Measurements from ENCODE around the gene IGF2.

IGF2 gene

DNA sequence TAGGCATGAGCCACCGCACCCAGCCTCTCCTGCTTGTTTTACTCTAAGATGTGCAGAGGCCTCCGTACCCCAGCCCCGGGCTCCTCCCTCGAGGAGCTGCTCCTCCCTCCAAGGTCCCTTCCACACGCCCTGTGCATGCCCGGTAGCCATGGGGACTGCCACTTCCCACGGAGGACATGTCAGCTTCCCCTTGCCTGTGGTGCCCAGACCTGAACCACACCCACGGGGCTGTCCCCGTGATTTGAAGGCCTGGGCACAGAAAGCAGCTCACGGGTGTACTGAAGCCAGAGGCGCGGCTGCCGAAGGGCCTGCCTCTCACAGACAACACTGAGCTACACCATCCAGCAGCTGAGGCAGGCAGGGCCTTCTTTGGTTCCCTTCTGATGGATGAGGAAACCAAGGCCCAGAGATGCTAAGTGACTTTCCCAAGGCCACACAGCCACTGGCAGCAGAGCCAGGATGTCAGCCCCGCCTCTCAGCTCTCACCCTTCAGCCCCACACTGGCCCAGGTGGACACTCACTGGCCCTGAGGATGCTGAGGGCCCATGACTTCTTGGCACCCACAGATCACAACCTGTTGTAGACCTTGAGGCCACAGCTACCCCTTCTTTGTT lies 14.5 kb upstream of the IGF2 start:
- no peak for FAIRE-seq

DNA sequence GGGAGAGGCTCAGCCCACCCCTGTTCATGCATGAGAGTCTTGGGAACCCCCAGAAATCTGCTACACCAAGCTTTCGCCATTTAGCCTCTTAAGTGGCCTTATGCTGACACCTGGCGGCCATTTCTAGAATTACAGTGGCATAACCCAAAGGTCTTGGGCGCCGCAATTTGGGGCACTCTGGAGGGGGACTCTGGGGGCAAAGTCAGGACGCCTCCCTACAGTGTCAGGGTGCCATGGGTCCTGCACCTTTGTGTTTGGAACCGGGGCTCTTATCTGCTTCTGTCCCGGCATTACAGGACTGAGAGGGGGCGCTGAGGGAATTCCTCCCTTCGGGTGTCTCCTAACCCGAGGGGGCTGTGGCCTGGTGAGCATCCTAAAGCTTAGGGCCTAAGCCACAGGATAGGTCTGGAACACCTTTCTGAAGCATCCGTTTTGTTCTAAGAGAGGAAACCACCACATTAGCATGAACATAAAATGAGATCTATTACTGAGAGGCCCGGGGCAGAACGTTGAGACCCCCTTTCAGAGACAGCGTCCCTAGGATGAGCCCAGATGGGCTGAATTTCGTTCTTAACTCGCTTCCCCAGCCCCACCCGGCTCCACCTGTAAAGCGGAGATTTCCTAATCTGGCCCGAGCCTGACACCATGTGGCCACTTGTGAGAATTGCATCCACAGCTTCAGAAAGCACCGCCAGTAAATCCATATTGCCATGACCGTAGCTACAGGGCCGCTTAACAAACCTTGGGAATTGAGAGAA lies 12.5 kb upstream of the IGF2 start:
- peak; percentile 87 for FAIRE-seq

DNA sequence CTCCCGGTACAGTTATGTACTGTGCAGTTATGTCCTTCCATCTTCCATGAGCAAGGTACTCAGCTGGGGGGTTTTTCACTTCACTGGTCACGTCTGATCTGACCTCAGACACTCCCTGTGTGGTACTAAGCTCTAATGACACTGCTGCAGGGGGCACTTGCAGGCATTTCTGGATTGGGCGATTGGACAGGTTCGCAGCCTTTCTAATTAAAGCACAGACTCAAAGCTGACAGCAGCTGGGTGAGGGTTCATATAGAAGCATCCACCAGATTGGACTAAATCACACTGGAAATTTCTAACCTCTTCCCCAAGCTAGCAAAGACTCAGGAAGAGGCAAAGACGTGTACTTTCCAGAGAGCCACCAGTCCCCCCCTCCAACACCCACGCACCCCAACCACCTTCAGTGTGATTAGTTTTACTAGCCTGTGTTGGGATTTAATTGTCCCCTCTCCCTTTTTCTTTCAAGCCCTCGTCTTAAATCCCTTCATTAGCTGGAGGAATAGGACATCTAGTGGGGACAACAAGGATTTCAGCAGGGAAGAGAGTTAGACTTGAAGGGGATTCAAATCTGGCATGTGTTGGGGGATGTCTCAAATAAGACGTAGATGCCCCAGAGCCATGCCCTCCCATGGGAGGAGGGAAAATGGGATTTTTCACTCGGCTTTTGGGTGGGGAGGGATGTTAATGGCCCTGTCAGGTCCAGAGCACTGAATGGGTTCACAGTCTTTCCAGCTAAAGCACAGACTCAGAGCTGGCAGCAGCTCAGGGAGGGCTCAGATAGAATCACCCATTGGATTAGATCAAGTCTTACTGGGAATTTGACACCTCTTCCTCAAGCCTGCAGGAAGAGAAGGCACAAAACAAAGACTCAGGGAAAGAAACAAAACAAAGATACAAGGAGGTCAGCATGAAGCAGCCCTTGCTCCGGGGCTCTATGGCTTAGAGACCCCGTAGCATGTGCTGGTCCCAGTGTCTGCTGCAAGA lies 11.0 kb upstream of the IGF2 start:
- no peak for FAIRE-seq

DNA sequence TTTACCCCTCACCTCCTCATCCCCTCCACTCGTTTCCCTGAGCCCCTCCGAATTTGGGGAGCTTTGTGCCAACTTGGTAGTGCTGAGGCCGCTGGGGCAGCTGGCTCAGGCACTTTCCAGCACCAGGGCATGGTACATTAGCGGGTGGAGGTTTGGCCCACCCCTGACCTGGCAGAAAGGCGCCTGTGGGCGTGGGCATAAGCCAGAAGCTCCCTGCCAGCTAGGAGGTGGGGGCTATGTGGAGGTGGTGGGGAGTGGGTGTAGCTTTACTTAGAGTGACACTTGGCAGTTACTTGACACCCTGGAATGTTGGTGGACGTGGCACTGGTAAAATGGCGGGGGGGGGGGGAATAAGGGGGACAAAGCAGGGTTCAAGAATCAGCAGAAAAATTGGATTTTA lies 10.3 kb upstream of the IGF2 start:
- FAIRE-seq, result no peak

DNA sequence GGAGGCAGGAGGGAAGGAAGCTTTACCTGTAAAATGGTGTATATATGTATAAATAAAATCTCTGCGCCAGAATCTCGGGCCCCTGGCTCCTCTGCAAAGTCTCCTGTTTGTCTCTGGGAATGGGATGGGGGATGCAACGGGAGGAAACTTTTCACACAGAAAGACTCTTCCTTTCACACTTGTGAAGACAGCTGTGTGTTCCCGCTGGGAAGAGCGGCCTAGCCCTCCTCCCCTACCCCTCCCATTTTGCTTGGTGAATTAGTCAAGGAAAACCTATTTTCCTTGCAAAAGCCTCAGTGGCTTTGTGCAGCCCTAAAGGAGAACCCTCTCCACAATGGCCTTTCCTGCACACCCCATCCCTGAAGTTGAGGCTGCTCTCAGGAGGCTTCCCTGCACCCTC lies 9.4 kb upstream of the IGF2 start:
- no peak for FAIRE-seq

DNA sequence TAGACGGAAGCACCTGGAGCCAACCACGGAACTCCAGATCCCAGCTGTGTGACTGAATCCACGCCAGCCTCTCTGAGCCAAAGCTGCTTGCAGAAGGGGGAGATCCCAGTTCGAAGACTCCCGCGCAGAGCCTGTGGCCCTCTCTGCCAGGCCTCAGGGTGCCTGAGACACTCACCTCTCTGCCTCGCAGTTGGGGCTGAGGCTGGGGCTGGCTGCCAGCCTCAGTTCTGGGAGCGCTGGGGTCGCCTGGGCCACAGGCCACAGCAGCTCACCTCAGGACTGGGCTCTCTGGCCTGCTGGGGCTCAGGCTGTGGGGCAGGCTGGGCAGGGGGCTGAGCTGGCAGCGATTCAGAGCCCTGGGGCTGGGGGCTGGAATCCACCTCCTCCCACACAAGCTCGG lies 8.2 kb upstream of the IGF2 start:
- FAIRE-seq, result no peak

DNA sequence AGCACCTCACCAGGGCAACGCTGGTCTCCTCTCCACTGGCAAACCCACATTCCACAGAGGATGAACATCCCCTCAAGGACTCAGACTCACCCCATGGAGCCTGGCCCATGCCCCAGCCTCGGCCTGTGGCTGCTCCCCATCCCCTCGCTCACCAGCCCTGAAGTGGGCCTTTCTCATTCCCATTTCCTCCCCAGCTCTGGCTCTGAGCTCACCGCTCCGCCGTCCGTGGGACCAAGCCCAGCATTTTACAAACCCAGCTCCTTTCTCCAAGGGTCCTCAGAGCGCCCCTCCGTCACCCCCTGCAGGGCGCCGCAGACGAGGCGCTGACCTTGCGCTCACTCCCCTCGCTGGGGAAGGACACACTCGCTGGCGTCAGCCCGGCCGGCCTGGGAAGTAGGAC lies 6.9 kb upstream of the IGF2 start:
- FAIRE-seq, result no peak

DNA sequence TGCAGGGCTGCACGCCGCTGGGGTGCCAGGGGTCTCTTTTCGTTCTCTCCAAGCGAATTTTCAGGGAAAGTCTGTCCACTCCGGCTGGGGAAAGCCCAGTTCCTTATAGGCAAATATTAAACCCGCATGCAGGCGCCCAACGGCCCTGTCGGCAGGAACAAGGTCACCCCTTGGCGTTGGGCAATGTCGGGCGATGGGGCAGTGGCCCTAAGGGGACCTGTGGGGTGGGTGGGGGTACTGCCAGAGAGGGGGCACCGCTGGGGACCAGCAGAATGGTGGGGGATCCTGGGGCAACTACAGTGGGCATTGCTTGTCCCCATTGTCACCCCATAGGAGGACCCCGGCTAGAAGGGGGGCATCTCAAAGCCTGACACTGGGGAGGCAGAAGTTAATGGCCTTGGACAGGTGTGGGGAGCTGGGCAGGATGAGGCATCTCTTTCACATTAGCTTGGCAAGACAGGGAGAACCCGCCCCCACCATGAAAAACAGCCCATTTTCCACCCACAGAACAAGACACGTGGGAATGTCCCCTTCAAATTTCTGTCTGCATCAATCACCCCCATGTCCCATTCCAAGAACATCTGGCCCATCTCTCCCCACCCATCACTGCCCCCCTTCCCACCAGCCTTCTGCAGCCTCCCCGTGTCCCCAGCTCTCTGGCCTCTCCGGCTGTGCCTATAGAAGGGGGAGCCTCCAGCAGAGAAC lies 5.5 kb upstream of the IGF2 start:
- FAIRE-seq, result no peak

DNA sequence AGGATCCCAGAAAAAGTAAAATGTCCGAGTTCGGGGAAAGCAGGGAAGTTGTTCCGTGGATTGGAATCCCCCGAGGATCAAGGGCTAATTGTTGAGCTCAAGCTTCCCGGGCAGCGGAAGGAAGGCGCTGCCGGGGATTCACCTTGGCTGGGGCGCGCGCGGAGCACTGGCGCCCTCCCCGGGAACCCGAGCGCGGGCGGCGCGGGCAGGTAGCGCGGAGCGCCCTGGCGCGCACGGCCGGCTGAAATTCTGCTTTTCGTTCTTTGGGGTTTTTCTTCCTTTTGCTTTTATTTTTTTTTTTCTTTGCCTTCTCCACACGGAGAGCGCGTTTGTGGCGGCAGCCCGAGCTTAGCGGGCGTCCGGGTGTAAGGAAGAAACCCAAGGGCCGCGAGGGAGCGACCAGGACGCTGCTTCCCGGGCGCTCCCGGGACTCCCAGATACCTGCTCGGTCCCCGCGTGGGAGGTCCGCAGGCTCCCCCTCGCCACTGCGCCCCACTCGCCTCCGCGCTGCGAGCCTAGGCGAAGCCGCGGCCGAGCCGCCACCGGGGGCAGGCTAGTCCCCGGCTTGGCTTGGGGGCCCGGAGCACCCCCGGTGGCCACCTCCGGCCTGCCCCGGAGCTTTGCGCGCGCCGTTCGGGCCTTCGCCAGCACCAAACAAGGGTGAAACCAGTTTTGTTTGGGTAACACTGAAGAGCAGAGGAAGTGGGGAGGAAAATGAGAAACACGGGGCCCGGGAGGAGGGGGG lies 4.8 kb upstream of the IGF2 start:
- FAIRE-seq, result no peak

DNA sequence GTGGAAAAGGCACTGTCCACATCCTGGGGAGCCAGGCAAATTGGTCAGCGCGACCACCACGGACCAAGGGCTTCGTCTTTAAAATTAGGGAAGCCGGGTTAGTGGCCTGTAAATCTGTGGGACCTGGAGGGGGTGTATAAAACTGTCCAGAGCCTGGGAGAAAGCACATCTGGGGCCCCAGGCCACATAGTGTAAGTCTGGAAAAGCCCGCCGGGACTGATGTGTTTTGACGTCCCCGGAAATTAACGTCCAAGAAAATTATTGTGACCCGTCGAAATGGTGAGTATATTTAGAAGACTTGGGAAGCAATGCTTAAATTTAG lies 4.2 kb upstream of the IGF2 start:
- FAIRE-seq, result no peak

DNA sequence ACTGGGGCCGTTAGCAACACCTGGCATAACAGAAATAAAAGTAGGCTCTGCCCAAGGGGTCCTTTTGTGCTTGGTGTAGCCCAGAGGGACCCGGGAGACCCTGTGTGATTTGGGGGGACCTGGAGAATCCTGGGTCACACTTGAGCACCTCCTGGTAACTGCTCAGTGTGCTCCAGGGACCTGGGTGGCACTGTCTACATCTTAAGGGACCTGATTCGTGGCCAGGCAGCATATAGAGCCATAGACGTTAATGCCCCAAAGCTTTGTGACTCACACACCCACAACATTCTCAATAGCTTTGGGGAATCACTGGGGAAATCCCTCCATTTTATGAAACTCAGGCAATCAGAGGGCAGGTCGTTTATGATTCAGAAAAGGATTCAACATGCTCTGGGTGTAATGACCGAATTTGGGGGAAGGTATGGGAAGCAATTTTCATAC lies 3.6 kb upstream of the IGF2 start:
- no peak for FAIRE-seq

DNA sequence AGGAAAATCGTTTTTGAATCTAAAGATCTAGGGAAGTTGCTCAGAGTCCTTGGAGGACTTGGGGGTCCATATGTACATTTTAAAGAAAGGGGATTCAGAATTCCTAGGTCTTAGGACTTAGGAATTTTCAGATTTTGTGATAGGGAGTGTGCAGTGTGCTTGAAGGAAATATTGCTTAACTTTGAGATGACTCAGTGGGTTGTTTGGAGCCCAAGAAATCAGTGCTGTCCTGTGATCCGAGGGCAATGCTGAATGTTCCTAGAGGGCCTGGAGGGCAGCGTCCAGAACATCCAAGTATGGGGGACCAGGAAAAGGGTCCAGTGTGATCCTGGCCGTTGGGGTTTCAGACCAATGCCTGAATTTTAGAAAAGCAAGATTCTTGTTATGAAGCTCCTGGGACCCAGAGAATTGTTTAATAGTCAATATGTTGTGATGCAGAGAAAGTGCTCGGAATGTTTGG lies 3.1 kb upstream of the IGF2 start:
- no peak for FAIRE-seq

DNA sequence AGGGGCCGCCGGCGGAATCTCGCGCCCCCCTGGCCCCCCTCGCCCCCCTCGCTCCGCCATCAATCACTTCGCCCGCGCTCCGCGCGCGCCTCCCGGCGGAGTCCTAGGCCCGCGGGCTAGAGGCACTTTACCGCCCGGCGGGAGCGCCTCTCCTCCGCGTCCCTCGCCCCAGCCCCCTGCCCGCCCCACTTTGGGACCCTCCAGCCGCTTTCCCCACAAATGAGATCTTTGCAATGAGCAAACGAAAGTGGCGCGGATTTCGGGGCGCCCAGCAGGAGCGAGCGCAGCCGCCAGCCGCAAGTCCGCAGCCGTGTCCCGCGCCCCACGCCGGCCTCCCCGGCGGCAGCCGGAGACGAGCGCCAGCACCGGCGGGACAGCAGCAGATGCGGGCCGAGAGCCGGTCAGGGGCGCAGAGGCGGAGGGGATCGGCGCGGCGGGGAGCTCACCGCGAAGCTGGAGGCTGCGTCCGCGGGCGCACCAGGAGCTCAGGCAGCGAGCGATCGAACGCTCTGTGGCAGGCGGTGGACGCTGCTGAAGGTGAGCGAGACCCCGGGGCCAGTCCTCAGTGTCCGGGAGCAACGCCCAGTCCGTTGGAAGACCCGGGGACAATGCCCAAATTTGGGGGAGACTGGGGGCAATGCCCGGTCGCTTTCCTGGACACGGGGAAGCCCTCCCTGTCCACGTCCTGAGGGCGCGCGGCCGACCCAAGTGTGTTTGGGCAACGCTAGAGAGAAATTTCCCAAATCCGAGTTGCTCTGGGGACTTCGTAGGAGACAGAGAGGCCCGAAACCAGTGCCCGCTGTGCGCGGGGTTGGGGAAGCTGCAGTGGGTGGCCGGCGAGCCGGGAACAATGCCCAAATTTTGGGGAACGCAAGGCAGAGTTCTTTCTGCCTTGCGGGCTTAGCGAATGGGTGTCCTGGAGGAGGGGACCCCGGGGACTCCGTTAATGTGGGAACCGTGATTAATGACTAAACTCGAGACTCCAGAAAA lies 1.5 kb upstream of the IGF2 start:
- no peak for FAIRE-seq

DNA sequence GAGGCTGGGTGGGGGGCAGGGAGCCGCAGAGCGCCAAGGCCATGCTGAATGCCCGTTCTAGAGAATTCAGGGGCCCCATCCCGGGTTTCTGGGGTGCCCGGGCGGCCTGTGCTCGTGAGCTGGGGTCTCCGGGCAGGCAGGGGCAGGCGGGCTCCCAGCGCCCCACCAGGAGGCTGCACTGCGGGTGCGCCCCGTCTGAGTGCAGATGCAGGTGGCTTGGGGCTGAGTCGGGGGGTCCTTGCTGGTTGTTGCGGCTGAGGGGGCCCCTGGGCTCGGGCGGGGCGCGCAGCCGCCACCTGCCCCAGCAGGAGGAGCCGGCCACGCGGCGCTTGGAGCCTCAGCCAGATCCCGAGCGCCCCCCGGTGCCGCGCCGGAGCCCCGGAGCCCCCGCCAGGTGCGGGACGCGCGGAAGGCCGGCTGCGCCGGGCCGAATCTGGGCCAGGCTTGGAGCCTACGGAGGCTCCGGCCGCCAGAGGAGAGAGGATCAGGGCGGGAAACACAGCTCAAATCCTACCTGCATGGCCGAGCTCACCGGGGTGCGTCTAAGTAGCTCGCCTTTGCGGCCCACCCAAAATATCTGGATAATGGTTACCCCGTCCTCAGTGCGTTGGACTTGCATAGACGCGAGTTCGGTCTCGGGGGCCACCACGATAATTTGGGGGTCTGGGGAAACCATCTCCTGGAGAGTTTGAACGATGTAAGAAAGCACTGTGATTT lies 590 bp upstream of the IGF2 start:
- FAIRE-seq, result no peak

DNA sequence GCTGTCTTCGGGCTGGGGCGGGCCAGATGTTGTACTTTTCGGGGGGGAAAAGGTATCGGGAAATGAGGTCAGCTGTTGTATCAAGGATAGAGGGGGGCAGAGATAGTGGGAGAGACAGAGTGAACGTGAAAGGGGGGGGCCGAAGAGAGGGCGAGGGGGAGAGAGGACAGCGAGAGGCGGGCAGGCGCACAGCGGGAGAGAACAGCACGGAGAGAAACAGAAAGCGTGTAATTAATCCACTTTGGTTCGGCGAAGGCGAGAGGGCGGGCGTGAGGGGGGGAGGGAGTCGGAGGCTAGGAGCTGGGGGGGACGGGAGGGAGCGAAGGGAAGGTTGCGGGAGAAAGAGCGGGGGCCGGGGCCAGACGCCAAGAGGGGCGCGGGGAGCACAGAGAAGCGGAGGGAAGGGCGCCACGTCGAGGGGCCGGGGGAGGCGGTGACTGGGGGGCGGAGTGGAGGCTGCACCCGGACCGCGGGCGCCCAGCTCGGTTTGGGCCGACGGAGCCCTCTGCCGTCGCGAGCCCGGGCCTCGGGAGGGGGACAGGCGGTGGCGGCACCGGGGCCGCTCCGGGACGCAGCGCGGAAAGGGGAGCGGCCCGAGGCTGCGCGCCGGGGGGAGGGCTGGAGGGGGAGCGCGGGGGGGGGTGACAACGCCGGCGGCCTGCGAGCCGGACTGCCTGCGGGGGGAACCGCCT lies 612 bp downstream of the IGF2 start:
- FAIRE-seq, result no peak

DNA sequence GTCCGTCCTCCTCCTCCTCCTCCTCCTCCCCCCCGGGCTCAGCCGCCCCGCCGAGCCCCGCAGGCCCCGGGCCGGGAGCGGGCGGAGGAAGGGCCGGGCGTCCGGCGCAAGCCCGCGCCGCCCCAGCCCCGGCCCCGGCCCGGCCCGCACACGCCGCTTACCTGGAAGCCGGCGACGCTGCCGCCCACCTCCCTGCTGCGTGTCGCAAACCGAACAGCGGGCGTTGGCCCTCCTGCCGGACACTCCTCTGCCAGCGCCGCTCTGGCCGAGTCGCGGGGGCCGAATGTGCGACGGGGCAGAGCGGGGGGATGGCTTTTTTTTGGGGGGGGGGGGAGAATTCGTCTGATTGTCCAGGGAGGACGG lies 1.1 kb downstream of the IGF2 start:
- FAIRE-seq, result no peak

DNA sequence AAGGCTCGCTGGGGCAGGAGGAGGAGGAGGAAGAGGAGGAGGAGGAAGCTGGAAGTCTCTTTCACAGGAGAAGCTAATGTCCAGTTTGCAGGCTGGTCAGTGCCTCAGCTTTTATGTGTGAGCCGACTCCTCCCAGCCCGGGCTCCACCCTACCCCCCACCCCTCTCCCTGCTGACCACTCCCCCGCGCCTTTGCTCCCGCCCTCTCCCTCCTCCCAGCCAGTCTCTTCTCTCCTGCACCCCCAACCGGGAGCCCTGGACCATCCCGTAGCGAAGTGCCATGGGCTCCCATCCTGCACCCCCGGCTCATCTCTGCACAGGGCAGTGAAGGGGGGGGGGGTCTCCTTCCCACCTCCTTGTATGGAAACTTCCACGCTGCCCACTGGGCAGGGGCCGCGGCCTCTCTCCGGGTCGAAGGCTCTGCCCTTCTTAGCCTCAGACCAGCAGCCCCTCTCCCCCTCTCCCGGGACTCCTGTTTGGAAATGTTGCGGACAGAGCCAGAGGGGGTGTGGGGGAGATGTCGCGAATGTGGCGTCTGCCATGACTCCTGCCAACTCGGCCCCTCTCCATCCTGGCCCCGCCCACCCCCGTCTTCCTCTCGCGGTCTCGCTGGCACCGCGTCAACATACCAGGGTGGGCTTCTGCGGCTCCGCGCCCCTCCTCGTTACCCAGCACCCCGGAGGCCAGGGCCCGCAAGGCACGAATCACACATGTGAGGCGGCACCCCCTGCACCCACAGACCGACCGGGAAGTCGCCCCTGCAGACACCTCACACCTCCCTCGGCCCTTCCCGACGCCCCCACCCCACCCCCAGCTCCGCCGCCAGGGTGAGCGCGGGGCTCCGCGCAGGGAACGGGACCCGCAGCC lies 1.8 kb downstream of the IGF2 start:
- FAIRE-seq, result no peak

DNA sequence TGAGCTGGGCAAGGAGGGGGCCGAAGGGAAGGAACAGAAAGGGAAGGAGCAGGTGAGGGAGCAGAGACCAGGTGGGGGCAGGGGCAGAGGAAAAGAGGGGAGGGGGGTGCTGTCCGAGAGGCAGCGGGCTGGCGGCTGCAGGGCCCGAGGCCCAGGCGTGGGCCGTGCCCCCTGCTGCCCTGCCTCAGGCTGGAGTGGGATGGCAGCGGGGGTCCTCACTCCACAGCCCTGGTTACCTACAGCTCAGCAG lies 2.3 kb downstream of the IGF2 start:
- no peak for FAIRE-seq
